SKM-1 (cell line): ENCODE measurements around the gene ANKRD30A.
"Not testable (repeated sequence)": the region's sequence is repeated elsewhere in the genome, so short reads cannot be mapped to it uniquely, and the experiment has no call there.

ENCODE experiments used
- DNase-seq: peaks from one replicate; lab custom pipeline; 2025; ENCODE audit not compliant: unreplicated experiment; lab: John Stamatoyannopoulos, UW

Gene ANKRD30A

GRCh38 chr10:37125191-37125732, at the start of gene ANKRD30A:
Gene ANKRD30A, plus strand, starts transcription at chr10:37125598. Its CDS starts 190 bp downstream, at chr10:37125788.
- DNase-seq: no peak

DNA sequence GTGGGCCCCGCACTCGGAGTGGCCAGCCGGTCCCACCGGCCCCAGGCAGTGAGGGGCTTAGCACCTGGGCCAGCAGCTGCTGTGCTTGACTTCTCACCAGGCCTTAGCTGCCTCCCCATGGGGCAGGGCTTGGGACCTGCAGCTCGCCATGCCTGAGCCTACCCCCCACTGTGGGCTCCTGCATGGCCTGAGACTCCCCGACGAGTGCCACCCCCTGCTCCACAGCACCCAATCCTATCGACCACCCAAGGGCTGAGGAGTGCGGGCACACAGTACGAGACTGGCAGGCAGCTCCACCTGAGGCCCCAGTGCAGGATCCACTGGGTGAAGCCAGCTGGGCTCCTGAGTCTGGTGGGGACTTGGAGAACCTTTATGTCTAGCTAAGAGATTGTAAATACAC, 49.3 kb upstream of the ANKRD30A start:
- DNase-seq: not testable (repeated sequence)

- DNase-seq: no peak
Measured at GRCh38 chr10:37095792-37096573, 29.4 kb upstream of the ANKRD30A start.

- no peak for DNase-seq
Measured at GRCh38 chr10:37101261-37101660, 24.1 kb upstream of the ANKRD30A start.

DNA sequence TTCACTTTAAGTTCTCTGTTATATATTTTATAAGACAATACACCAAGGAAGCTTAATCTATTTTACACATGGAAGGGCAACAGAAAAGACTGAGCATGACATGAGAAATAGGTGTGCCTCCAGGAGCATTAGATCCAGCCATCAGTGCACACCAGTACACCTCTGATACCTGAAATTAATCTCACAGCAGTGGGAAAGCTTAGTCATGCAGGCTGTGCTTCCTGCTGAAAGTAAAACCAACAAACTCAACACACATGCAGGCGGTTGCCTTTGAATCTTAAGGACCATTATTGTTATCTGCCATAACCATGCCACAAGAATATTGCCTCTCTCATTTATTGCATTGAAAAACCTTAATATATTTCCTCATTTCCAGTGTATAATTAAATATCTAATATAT, 16.4 kb upstream of the ANKRD30A start:
- no peak for DNase-seq

- DNase-seq: no peak
Measured at GRCh38 chr10:37124532-37124931, 866 bp upstream of the ANKRD30A start.

GRCh38 chr10:37125921-37126320, 523 bp downstream of the ANKRD30A start:
- DNase-seq: no peak

DNA sequence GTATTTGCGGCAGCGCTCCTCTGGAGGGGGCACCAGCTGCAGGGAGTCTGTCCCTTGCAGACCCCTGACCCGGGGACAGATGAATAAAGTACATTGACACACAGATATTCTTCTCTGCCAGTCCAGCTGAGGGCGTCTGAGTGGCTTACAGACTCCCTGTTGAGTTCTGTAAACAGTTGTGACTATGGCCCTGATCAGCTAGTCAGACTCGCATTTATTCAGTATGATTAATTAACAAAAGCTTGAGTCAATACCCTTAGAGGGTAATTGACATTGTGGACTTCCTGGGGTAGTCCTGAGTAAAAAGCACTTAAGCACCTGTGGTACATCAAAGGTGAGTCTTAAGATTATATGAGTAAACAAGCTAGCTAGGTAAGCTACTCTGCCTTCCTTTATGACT, 21.0 kb downstream of the ANKRD30A start:
- no peak for DNase-seq

DNA sequence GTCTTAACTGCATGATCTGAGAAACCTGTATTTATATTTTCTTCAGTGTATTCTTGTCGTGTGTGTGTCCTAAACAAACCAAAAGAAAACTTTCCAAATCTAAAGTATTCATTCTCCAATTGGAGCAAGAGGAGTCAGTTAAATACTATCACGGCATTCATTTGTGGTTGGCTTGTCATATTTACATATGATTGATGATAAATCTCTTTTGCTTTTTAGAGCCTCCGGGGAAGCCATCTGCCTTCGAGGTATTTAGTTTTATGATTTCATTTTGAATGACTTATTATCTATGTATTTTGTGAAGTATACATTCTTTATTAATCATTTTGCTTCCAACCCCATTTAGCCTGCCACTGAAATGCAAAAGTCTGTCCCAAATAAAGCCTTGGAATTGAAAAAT, 37.0 kb downstream of the ANKRD30A start:
- not testable (repeated sequence) for DNase-seq

- DNase-seq: not testable (repeated sequence)
Measured at GRCh38 chr10:37171945-37172344, 46.5 kb downstream of the ANKRD30A start.

- not testable (repeated sequence) for DNase-seq
Measured at GRCh38 chr10:37178296-37178695, 52.9 kb downstream of the ANKRD30A start.

GRCh38 chr10:37182719-37183118, 57.3 kb downstream of the ANKRD30A start:
- not testable (repeated sequence) for DNase-seq

- DNase-seq: no peak
Measured at GRCh38 chr10:37206132-37206531, 80.7 kb downstream of the ANKRD30A start.

GRCh38 chr10:37220866-37221265, 95.5 kb downstream of the ANKRD30A start:
- DNase-seq: no peak

DNA sequence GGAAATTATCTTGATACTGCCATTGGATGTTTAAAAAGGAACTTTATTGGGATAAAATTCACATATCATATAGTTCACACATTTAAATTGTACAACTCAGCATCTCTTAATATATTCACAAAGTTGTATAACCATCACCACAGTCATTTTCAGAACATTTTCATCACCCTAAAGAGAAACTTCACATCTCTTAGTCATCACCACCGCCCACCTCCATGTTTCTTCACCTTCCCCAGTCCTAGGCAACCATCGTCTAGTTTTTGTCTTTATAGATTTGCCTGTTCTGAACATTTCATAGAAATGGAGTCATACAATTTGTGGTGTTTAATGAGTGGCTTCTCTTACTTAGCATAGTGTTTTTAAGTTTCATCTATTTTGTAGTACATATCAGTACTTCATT, 96.6 kb downstream of the ANKRD30A start:
- DNase-seq: no peak

DNA sequence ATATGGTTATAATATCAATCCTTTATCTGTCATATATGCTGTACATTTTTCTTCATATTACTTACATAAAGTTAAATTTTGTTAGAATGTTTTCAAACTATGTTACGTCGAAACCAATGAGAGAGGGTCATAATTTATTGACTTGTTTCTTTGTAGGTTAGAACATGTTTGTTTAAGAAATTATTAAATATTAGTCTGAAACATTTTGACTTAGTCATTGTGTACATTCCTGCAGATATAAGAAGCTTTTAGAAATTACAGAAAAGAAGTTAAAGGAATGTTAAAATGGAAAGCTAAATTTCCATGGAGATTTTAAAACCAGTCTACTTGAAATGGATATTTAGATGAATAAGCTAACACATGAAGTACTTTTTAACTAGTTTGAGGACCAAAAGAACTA, 99.8 kb downstream of the ANKRD30A start:
- no peak for DNase-seq

- DNase-seq: no peak
Measured at GRCh38 chr10:37226524-37226923, 101.1 kb downstream of the ANKRD30A start.

DNA sequence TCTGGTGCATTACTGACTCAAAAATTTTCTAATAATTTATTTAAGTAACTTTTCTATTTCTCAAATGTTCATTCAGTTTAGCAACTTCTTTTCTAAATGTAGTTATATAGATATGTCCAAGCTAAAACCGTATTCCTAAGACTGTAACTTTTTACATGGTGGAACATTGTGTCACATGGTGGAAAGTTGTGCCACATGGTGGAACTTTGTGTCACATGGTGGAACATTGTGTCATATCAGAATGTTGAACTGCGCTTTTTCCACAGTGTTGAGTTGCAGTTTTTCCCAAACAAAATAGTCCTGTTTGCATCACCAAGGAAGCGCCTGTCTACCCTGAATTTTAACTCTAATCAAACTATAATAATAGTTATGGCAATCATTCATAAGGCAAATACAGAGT, 109.3 kb downstream of the ANKRD30A start:
- DNase-seq: no peak

DNA sequence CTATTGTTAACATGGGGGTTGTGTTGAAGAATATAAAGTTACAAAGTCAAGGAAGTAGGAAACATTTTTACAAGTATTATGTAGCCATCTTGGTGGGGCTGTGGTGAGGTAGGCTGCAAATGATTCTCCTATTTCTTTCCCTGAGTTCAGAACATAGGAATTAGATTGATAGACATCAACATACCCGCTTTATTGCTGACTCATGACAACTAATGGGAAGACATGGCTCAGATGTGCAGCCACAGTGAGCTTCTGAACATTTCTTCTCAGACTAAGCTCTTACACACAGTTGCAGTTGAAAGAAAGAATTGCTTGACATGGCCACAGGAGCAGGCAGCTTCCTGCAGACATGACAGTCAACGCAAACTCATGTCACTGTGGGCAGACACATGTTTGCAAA, 110.7 kb downstream of the ANKRD30A start:
- DNase-seq: no peak

GRCh38 chr10:37240223-37240622, 114.8 kb downstream of the ANKRD30A start:
- DNase-seq: no peak

- DNase-seq: no peak
Measured at GRCh38 chr10:37246637-37247036, 121.2 kb downstream of the ANKRD30A start.

GRCh38 chr10:37255837-37256236, 130.4 kb downstream of the ANKRD30A start:
- not testable (repeated sequence) for DNase-seq

GRCh38 chr10:37263304-37263703, 137.9 kb downstream of the ANKRD30A start:
- no peak for DNase-seq
